ENCODE results near the gene BANP.
"Not testable (repeated sequence)": the region's sequence is repeated elsewhere in the genome, so short reads cannot be mapped to it uniquely, and the experiment has no call there.

The BANP gene

GRCh38 chr16:88091972-88092302, 140.7 kb downstream of the BANP start:
- not testable (repeated sequence) for DNase-seq

GRCh38 chr16:88092791-88093555, 141.7 kb downstream of the BANP start:
- DNase-seq: not testable (repeated sequence)

- DNase-seq: not testable (repeated sequence)
These were observed 142.5 kb downstream of the BANP start for GRCh38 chr16:88093556-88094252.

GRCh38 chr16:88094253-88094575, 143.0 kb downstream of the BANP start:
- DNase-seq: not testable (repeated sequence)

GRCh38 chr16:88094900-88095299, 143.7 kb downstream of the BANP start:
- not testable (repeated sequence) for DNase-seq

GRCh38 chr16:88096659-88097058, 145.4 kb downstream of the BANP start:
- DNase-seq: not testable (repeated sequence)

GRCh38 chr16:88098731-88099562, 147.7 kb downstream of the BANP start:
- DNase-seq: not testable (repeated sequence)

GRCh38 chr16:88099563-88099890, 148.3 kb downstream of the BANP start:
- DNase-seq: no peak

GRCh38 chr16:88099956-88100355, 148.7 kb downstream of the BANP start:
- not testable (repeated sequence) for DNase-seq

- DNase-seq: not testable (repeated sequence)
These were observed 149.8 kb downstream of the BANP start for GRCh38 chr16:88100801-88101622.

- DNase-seq: not testable (repeated sequence)
These were observed 150.4 kb downstream of the BANP start for GRCh38 chr16:88101623-88102105.

GRCh38 chr16:88102597-88102996, 151.4 kb downstream of the BANP start:
- no peak for DNase-seq

GRCh38 chr16:88103011-88103410, 151.8 kb downstream of the BANP start:
- no peak for DNase-seq

GRCh38 chr16:88103581-88104188, 152.5 kb downstream of the BANP start:
- no peak for DNase-seq

GRCh38 chr16:88104363-88104762, 153.1 kb downstream of the BANP start:
- not testable (repeated sequence) for DNase-seq

- not testable (repeated sequence) for DNase-seq
These were observed 154.4 kb downstream of the BANP start for GRCh38 chr16:88105574-88106140.

GRCh38 chr16:88106566-88106965, 155.3 kb downstream of the BANP start:
- not testable (repeated sequence) for DNase-seq

- no peak for DNase-seq
These were observed 157.5 kb downstream of the BANP start for GRCh38 chr16:88108762-88109161.

GRCh38 chr16:88109726-88110621, 158.7 kb downstream of the BANP start:
- DNase-seq: not testable (repeated sequence)

GRCh38 chr16:88110875-88111494, 159.8 kb downstream of the BANP start:
- DNase-seq: not testable (repeated sequence)

Data from SHP77 treated with DMSO at 0.1 percent for 48 hours (cell line).